GM23338 (cell line): Measurements from ENCODE around the gene SMOC1. TPM values are rescaled to one million over a fixed set of nuclear protein-coding genes. Genes with fewer than 3 reads are reported as not detected.

Experiments used
- ATAC-seq: fragments of 200-7000 bp; cut with Tn5 transposase; 3 replicates; pipeline ENCODE4 v1.9.1; 2020
- DNase-seq: peaks from one replicate; pipeline ENCODE4 v3.0.0-alpha.2; 2015; ENCODE audit warnings: low spot score
- H2AFZ ChIP-seq: fragments of 200-600 bp; sonication (generic); 2 replicates; pipeline ENCODE4 v1.8.0; 2016; ENCODE audit warnings: antibody characterized with exemption, mild to moderate bottlenecking, moderate library complexity
- H3F3A ChIP-seq: fragments of 200-600 bp; sonication (generic); replicated peaks from 2 replicates; pipeline ENCODE4 v1.8.0; 2017; ENCODE audit warnings: antibody characterized with exemption, mixed run types, low read depth
- H3K27ac ChIP-seq: fragments of 200-600 bp; sonication (generic); 2 replicates; pipeline ENCODE4 v1.6.1; 2016; ENCODE audit warnings: low read depth
- H3K27me3 ChIP-seq: fragments of 200-600 bp; sonication (generic); 2 replicates; pipeline ENCODE4 v1.8.0; 2016; ENCODE audit warnings: mild to moderate bottlenecking, mixed run types, moderate library complexity; ENCODE audit not compliant: insufficient read depth
- H3K36me3 ChIP-seq: fragments of 200-600 bp; sonication (generic); 2 replicates; pipeline ENCODE4 v1.8.0; 2016; ENCODE audit warnings: mild to moderate bottlenecking; ENCODE audit not compliant: insufficient read depth
- H3K4me1 ChIP-seq: fragments of 200-600 bp; sonication (generic); 2 replicates; pipeline ENCODE4 v1.8.0; 2016; ENCODE audit warnings: mild to moderate bottlenecking, moderate library complexity; ENCODE audit not compliant: insufficient read depth
- H3K4me2 ChIP-seq: fragments of 200-600 bp; sonication (generic); 2 replicates; pipeline ENCODE4 v1.7.1; 2017; ENCODE audit warnings: mixed run types
- H3K4me3 ChIP-seq: fragments of 200-600 bp; sonication (generic); 2 replicates; pipeline ENCODE4 v1.6.1; 2016; ENCODE audit warnings: mixed run types
- H3K79me2 ChIP-seq: fragments of 200-600 bp; sonication (generic); replicated peaks from 2 replicates; pipeline ENCODE4 v1.8.0; 2017; ENCODE audit warnings: mild to moderate bottlenecking; ENCODE audit not compliant: insufficient read depth
- H3K9me2 ChIP-seq: fragments of 200-600 bp; sonication (generic); 2 replicates; pipeline ENCODE4 v1.8.0; 2017; ENCODE audit not compliant: insufficient read depth
- H4K20me1 ChIP-seq: fragments of 200-600 bp; sonication (generic); replicated peaks from 2 replicates; pipeline ENCODE4 v1.8.0; 2017; ENCODE audit warnings: mild to moderate bottlenecking; ENCODE audit not compliant: insufficient read depth
- H3K27ac Mint-ChIP-seq: 2 replicates; pipeline ENCODE4 v1.8.0; 2020; ENCODE audit warnings: inconsistent platforms, mild to moderate bottlenecking, moderate library complexity, mixed read lengths
- H3K27me3 Mint-ChIP-seq: 3 replicates; pipeline ENCODE4 v1.8.0; 2022; ENCODE audit warnings: low read depth, mild to moderate bottlenecking, moderate library complexity, mixed read lengths, inconsistent platforms; ENCODE audit not compliant: insufficient read depth, poor library complexity
- H3K36me3 Mint-ChIP-seq: 3 replicates; pipeline ENCODE4 v1.8.0; 2021; ENCODE audit warnings: low read depth, mild to moderate bottlenecking, inconsistent platforms, moderate library complexity, mixed read lengths
- H3K4me1 Mint-ChIP-seq: 3 replicates; pipeline ENCODE4 v1.8.0; 2020; ENCODE audit warnings: mild to moderate bottlenecking, inconsistent platforms, mixed read lengths
- H3K4me3 Mint-ChIP-seq: 3 replicates; pipeline ENCODE4 v1.8.0; 2021; ENCODE audit warnings: moderate library complexity, mild to moderate bottlenecking, inconsistent platforms, mixed read lengths
- H3K9me3 Mint-ChIP-seq: 3 replicates; pipeline ENCODE4 v1.8.0; 2020; ENCODE audit warnings: moderate library complexity, mild to moderate bottlenecking, inconsistent platforms, mixed read lengths
- CTCF ChIP-seq, 2 experiments: fragments of 200-600 bp in 1 of 2; sonication (generic) in 1 of 2; conservative IDR thresholded peaks; 2 replicates each; pipeline versions ENCODE4 v1.5.1 to v1.6.1; 2016 to 2017; ENCODE audit warnings: antibody characterized with exemption in 2 of 2, low read depth in 2 of 2, mild to moderate bottlenecking in 2 of 2, moderate library complexity in 1 of 2
- EZH2 ChIP-seq: fragments of 200-600 bp; sonication (generic); IDR thresholded peaks from one replicate; pipeline ENCODE4 v1.8.0; 2017; ENCODE audit warnings: antibody characterized with exemption, mild to moderate bottlenecking, low read depth; ENCODE audit not compliant: unreplicated experiment
- POLR2AphosphoS5 ChIP-seq: IDR thresholded peaks from 2 replicates; pipeline ENCODE4 v1.6.1; 2016; ENCODE audit warnings: antibody characterized with exemption, low read depth
- STAT1 ChIP-seq: IDR thresholded peaks from one replicate; pipeline ENCODE4 v1.6.1; 2016; ENCODE audit warnings: antibody characterized with exemption; ENCODE audit not compliant: unreplicated experiment
- ZNF114 ChIP-seq: fragments of 250-450 bp; sonication (Bioruptor Pico); IDR thresholded peaks from 2 replicates; pipeline ENCODE4 v1.5.0; 2020; ENCODE audit warnings: mild to moderate bottlenecking, moderate library complexity
- polyA plus RNA-seq: library from polyadenylated mRNA; unstranded; fragments of >200 nt; fragmentation: Nextera tagmentation; extraction: Ambion mirVana; gene quantifications from 2 replicates; pipeline ENCODE4 v1.2.1, GENCODE V29; 2016
- total RNA-seq: library from RNA; depleted of rRNA; stranded (reverse); fragments of >200 nt; shearing (Covaris generic); gene quantifications from 2 replicates; pipeline ENCODE4 v1.2.3, GENCODE V29; 2014
- TF ChIP-seq, protein P1 (sequence below): IDR thresholded peaks from one replicate; pipeline ENCODE4 v1.6.1; 2018; ENCODE audit warnings: antibody characterized with exemption; ENCODE audit not compliant: unreplicated experiment
- TF ChIP-seq, protein P2 (sequence below): IDR thresholded peaks from 2 replicates; pipeline ENCODE4 v1.6.1; 2016; ENCODE audit warnings: antibody characterized with exemption

The SMOC1 gene
- total and polyA plus RNA-seq, 2 experiments from 2014 or later: 0.79 to 1.6 TPM

DNA sequence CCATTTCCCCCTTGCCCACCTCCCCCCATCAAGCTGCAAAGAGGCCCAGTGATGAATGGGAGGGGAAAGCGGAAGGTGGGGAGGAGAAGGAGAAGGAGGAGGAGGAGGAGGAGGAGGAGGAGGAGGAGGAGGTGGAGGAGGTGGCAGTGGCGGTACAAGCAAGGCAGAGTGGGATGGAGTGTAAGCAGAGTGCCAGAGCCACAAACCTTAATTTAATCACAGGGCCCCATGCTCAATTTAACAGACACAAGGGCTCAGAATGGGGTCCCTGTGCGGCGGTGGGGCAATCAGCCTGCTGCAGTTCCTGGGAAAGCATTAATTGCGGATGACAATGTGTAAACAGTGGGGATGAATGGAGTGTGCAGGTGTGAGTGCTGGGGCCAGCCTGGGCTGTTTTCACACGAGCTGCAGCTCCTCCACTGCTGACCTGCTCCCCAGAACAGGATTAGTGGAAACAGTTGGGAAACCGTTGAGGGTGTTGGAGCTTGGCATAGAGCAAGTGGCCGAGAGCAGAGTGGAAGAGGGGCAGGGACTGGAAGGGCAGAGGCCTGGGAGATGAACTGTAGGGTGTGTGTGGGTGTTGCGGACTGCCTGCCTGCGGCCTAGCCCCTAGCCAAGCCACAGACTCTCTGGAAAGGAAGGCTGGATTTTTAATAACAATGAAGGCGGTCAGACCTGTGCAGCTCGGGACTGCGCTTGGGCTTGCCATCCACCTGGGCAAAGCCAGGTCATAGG, 36.4 kb upstream of the SMOC1 start:
- Mint-ChIP-seq H3K27me3 (peaks cover 2% of the 10 kb centered on the region), H3K9me3 (no peaks in the 10 kb centered on the region), H3K27ac (no peak overlapping the region), H3K36me3 (no peaks in the 10 kb centered on the region), H3K4me3 (no peak overlapping the region), H3K4me1 (no peaks in the 10 kb centered on the region)
- H3K79me2 ChIP-seq: no peaks in the 10 kb centered on the region
- ATAC-seq (peak; percentile 55), DNase-seq (no peak)
- no peak overlapping the region for H3K27ac ChIP-seq
- no peak overlapping the region for H3K4me3 ChIP-seq
- no peaks in the 10 kb centered on the region for H3K9me2 ChIP-seq
- no peaks in the 10 kb centered on the region for H4K20me1 ChIP-seq
- H2AFZ ChIP-seq: peak overlapping the region; percentile 90
- peaks cover 6% of the 10 kb centered on the region; the same call in 1 of the 2 replicates for H3K4me1 ChIP-seq
- no peak for TF ChIP-seq STAT1
- TF ChIP-seq POLR2AphosphoS5: no peak
- TF ChIP-seq ZNF114: no peak
- TF ChIP-seq, protein P1, sequence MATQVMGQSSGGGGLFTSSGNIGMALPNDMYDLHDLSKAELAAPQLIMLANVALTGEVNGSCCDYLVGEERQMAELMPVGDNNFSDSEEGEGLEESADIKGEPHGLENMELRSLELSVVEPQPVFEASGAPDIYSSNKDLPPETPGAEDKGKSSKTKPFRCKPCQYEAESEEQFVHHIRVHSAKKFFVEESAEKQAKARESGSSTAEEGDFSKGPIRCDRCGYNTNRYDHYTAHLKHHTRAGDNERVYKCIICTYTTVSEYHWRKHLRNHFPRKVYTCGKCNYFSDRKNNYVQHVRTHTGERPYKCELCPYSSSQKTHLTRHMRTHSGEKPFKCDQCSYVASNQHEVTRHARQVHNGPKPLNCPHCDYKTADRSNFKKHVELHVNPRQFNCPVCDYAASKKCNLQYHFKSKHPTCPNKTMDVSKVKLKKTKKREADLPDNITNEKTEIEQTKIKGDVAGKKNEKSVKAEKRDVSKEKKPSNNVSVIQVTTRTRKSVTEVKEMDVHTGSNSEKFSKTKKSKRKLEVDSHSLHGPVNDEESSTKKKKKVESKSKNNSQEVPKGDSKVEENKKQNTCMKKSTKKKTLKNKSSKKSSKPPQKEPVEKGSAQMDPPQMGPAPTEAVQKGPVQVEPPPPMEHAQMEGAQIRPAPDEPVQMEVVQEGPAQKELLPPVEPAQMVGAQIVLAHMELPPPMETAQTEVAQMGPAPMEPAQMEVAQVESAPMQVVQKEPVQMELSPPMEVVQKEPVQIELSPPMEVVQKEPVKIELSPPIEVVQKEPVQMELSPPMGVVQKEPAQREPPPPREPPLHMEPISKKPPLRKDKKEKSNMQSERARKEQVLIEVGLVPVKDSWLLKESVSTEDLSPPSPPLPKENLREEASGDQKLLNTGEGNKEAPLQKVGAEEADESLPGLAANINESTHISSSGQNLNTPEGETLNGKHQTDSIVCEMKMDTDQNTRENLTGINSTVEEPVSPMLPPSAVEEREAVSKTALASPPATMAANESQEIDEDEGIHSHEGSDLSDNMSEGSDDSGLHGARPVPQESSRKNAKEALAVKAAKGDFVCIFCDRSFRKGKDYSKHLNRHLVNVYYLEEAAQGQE: no peak
- H3K4me2 ChIP-seq: no peak overlapping the region
- no peaks in the 10 kb centered on the region for H3F3A ChIP-seq
- no peaks in the 10 kb centered on the region for H3K27me3 ChIP-seq
- H3K36me3 ChIP-seq: no peaks in the 10 kb centered on the region

- H3K27me3 Mint-ChIP-seq: peaks cover 2% of the 10 kb centered on the region
- H3K36me3 Mint-ChIP-seq: no peaks in the 10 kb centered on the region
- Histone ChIP-seq H3K36me3 (no peaks in the 10 kb centered on the region), H3K27me3 (no peaks in the 10 kb centered on the region), H3K9me2 (no peaks in the 10 kb centered on the region), H4K20me1 (no peaks in the 10 kb centered on the region), H3K79me2 (no peaks in the 10 kb centered on the region), H2AFZ (no peak overlapping the region; the same call in 1 of the 2 replicates), H3K27ac (no peak overlapping the region), H3F3A (no peaks in the 10 kb centered on the region), H3K4me3 (no peak overlapping the region), H3K4me1 (peaks cover 6% of the 10 kb centered on the region; the same call in 1 of the 2 replicates), H3K4me2 (no peak overlapping the region)
- TF ChIP-seq EZH2 (no peak), CTCF (conservative IDR thresholded peaks at IDR 0.05; ENCODE audit: low read depth in 2 of 2) (no peak)
- TF ChIP-seq, protein P1: no peak
- TF ChIP-seq, protein P2, sequence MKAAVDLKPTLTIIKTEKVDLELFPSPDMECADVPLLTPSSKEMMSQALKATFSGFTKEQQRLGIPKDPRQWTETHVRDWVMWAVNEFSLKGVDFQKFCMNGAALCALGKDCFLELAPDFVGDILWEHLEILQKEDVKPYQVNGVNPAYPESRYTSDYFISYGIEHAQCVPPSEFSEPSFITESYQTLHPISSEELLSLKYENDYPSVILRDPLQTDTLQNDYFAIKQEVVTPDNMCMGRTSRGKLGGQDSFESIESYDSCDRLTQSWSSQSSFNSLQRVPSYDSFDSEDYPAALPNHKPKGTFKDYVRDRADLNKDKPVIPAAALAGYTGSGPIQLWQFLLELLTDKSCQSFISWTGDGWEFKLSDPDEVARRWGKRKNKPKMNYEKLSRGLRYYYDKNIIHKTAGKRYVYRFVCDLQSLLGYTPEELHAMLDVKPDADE: no peak
- no peak overlapping the region for H3K27ac Mint-ChIP-seq
- DNase-seq (no peak), ATAC-seq (no peak)
- no peak overlapping the region for H3K4me3 Mint-ChIP-seq
- no peaks in the 10 kb centered on the region for H3K4me1 Mint-ChIP-seq
- H3K9me3 Mint-ChIP-seq: no peaks in the 10 kb centered on the region
Observed at GRCh38 chr14:69844171-69844570, 35.0 kb upstream of the SMOC1 start.
